SU-DHL-6 (cell line): ENCODE measurements around the gene SSR4.
A peak's percentile ranks its signal among the peaks of the same experiment; 100 is the strongest.

Experiments used
- H2AFZ ChIP-seq: fragments of 200-600 bp; sonication (generic); 2 replicates; pipeline ENCODE4 v1.6.1; 2014; ENCODE audit warnings: low read depth, mild to moderate bottlenecking, moderate library complexity, mixed read lengths, antibody characterized with exemption, low read length; ENCODE audit not compliant: severe bottlenecking
- H3F3A ChIP-seq: fragments of 200-600 bp; shearing (Covaris generic); 2 replicates; pipeline ENCODE4 v1.6.0; 2016; ENCODE audit warnings: antibody characterized with exemption, mild to moderate bottlenecking; ENCODE audit not compliant: insufficient read depth
- H3K27ac ChIP-seq: fragments of 200-600 bp; sonication (generic); 2 replicates; pipeline ENCODE4 v1.5.1; 2016; ENCODE audit warnings: low read depth, mild to moderate bottlenecking, low read length, moderate library complexity, mixed read lengths
- H3K27me3 ChIP-seq: fragments of 200-600 bp; sonication (generic), shearing (Covaris generic); 2 replicates; pipeline ENCODE4 v1.6.0; 2014; ENCODE audit warnings: mild to moderate bottlenecking, low read length
- H3K36me3 ChIP-seq: fragments of 200-600 bp; sonication (generic); 2 replicates; pipeline ENCODE4 v1.6.1; 2014; ENCODE audit warnings: mild to moderate bottlenecking, low read length, mixed read lengths
- H3K4me2 ChIP-seq: fragments of 300-600, 200-600 bp; shearing (Covaris generic), sonication (generic); 2 replicates; pipeline ENCODE4 v1.6.0; 2014; ENCODE audit warnings: low read length, low read depth, mild to moderate bottlenecking; ENCODE audit not compliant: poor library complexity, severe bottlenecking
- H3K4me3 ChIP-seq: fragments of 200-600 bp; sonication (generic); 2 replicates; pipeline ENCODE4 v1.5.1; 2014; ENCODE audit warnings: antibody characterized with exemption, low read length, mild to moderate bottlenecking, mixed read lengths; ENCODE audit not compliant: insufficient read depth, poor library complexity, severe bottlenecking
- H3K79me2 ChIP-seq: fragments of 200-600 bp; sonication (generic); 2 replicates; pipeline ENCODE4 v1.6.1; 2014; ENCODE audit warnings: mild to moderate bottlenecking, low read length, moderate library complexity; ENCODE audit not compliant: insufficient read depth
- H3K9ac ChIP-seq: fragments of 200-600 bp; sonication (generic); 2 replicates; pipeline ENCODE4 v1.7.0; 2014; ENCODE audit warnings: mild to moderate bottlenecking, low read length
- H3K9me2 ChIP-seq: fragments of 200-600 bp; sonication (generic); replicated peaks from 2 replicates; pipeline ENCODE4 v1.6.1; 2014; ENCODE audit warnings: low read length; ENCODE audit not compliant: insufficient read depth
- H3K9me3 ChIP-seq: fragments of 200-600 bp; sonication (generic); 2 replicates; pipeline ENCODE4 v1.6.1; 2014; ENCODE audit warnings: low read length, mixed read lengths; ENCODE audit not compliant: insufficient read depth
- H4K20me1 ChIP-seq: fragments of 200-600 bp; sonication (generic); 2 replicates; pipeline ENCODE4 v1.6.1; 2014; ENCODE audit warnings: low read depth, mild to moderate bottlenecking, antibody characterized with exemption, low read length, moderate library complexity, mixed read lengths
- CTCF ChIP-seq: fragments of 200-600 bp; sonication (generic); IDR thresholded peaks from one replicate; pipeline ENCODE4 v1.5.1; 2017; ENCODE audit warnings: antibody characterized with exemption, mild to moderate bottlenecking, low read length, moderate library complexity; ENCODE audit not compliant: insufficient read depth, poor library complexity, severe bottlenecking
- EZH2phosphoT487 ChIP-seq: fragments of 200-600 bp; sonication (generic), shearing (Covaris generic); conservative IDR thresholded peaks from 2 replicates; pipeline ENCODE4 v1.6.1; 2018; ENCODE audit warnings: mild to moderate bottlenecking, antibody characterized with exemption, low read length, moderate library complexity, mixed read lengths

SSR4 gene

DNA sequence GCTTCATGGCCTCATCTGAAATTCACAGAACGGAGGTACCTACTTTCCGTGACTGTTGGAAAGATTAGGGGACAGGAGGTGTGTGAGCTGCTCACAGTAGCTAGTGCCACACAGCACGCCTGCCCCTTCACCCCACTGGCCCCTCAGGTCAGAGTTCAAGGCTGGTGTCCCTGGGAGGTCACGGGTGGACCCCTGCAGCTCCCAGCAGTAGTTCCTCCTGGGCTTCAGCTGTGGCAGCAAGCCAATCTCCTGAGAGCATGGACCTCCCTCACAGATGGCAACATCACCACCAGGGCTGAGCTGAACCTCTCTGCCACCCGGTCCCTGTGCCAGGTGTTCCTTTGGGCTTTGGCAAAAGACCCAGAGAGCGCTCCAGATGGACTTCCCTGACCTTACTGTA is 2.1 kb upstream of the SSR4 start:
- Histone ChIP-seq H3K27ac (no peak overlapping the region), H3F3A (no peaks in the 10 kb centered on the region), H3K79me2 (peaks cover 34% of the 10 kb centered on the region), H3K9me3 (no peaks in the 10 kb centered on the region), H2AFZ (no peak overlapping the region), H3K27me3 (no peaks in the 10 kb centered on the region), H3K9ac (peak overlapping the region; percentile 92; the same call in 1 of the 2 replicates), H3K9me2 (no peaks in the 10 kb centered on the region), H3K4me2 (peak overlapping the region; percentile 91), H3K4me3 (no peak overlapping the region), H3K36me3 (no peaks in the 10 kb centered on the region), H4K20me1 (no peaks in the 10 kb centered on the region)
- no peak for TF ChIP-seq EZH2phosphoT487
- no peak for TF ChIP-seq CTCF

GRCh38 chrX:153793291-153793690 is 1.2 kb upstream of the SSR4 start:
- H3K9me2 ChIP-seq = no peaks in the 10 kb centered on the region
- H3F3A ChIP-seq = no peaks in the 10 kb centered on the region
- H3K36me3 ChIP-seq = no peaks in the 10 kb centered on the region
- peak overlapping the region; percentile 31 for H2AFZ ChIP-seq
- peak overlapping the region; percentile 79 for H3K27ac ChIP-seq
- H4K20me1 ChIP-seq = no peaks in the 10 kb centered on the region
- H3K9ac ChIP-seq = peak overlapping the region; percentile 92
- H3K9me3 ChIP-seq = no peaks in the 10 kb centered on the region
- H3K4me2 ChIP-seq = peak overlapping the region; percentile 91
- TF ChIP-seq CTCF (no peak), EZH2phosphoT487 (no peak)
- no peaks in the 10 kb centered on the region for H3K27me3 ChIP-seq
- peaks cover 34% of the 10 kb centered on the region for H3K79me2 ChIP-seq
- H3K4me3 ChIP-seq = peak overlapping the region; percentile 76

GRCh38 chrX:153794897-153795816 is 689 bp downstream of the SSR4 start:
- Histone ChIP-seq H3K9ac (peak overlapping the region; percentile 92), H2AFZ (peak overlapping the region; percentile 23)

More at GRCh38 chrX:153794897-153795816, 689 bp downstream of the SSR4 start:
- peak overlapping the region; percentile 78 for H3K4me3 ChIP-seq
- H3K9me3 ChIP-seq = no peaks in the 10 kb centered on the region
- TF ChIP-seq CTCF (no peak), EZH2phosphoT487 (no peak)
- H3K79me2 ChIP-seq = peaks cover 34% of the 10 kb centered on the region
- H3K9me2 ChIP-seq = no peaks in the 10 kb centered on the region
- H4K20me1 ChIP-seq = no peaks in the 10 kb centered on the region
- H3K27me3 ChIP-seq = no peaks in the 10 kb centered on the region
- H3K27ac ChIP-seq = peak overlapping the region; percentile 36
- peak overlapping the region; percentile 84 for H3K4me2 ChIP-seq
- H3K36me3 ChIP-seq = no peaks in the 10 kb centered on the region
- H3F3A ChIP-seq = no peaks in the 10 kb centered on the region
